GM23338 (cell line): ENCODE results near the gene AP1S1. TPM values are rescaled to one million over a fixed set of nuclear protein-coding genes. Genes with fewer than 3 reads are reported as not detected.

ENCODE experiments used
- ATAC-seq: fragments of 200-7000 bp; cut with Tn5 transposase; 3 replicates; pipeline ENCODE4 v1.9.1; 2020
- DNase-seq: peaks from one replicate; pipeline ENCODE4 v3.0.0-alpha.2; 2015; ENCODE audit warnings: low spot score
- H2AFZ ChIP-seq: fragments of 200-600 bp; sonication (generic); 2 replicates; pipeline ENCODE4 v1.8.0; 2016; ENCODE audit warnings: antibody characterized with exemption, mild to moderate bottlenecking, moderate library complexity
- H3F3A ChIP-seq: fragments of 200-600 bp; sonication (generic); replicated peaks from 2 replicates; pipeline ENCODE4 v1.8.0; 2017; ENCODE audit warnings: antibody characterized with exemption, mixed run types, low read depth
- H3K27ac ChIP-seq: fragments of 200-600 bp; sonication (generic); 2 replicates; pipeline ENCODE4 v1.6.1; 2016; ENCODE audit warnings: low read depth
- H3K27me3 ChIP-seq: fragments of 200-600 bp; sonication (generic); 2 replicates; pipeline ENCODE4 v1.8.0; 2016; ENCODE audit warnings: mild to moderate bottlenecking, mixed run types, moderate library complexity; ENCODE audit not compliant: insufficient read depth
- H3K36me3 ChIP-seq: fragments of 200-600 bp; sonication (generic); 2 replicates; pipeline ENCODE4 v1.8.0; 2016; ENCODE audit warnings: mild to moderate bottlenecking; ENCODE audit not compliant: insufficient read depth
- H3K4me1 ChIP-seq: fragments of 200-600 bp; sonication (generic); 2 replicates; pipeline ENCODE4 v1.8.0; 2016; ENCODE audit warnings: mild to moderate bottlenecking, moderate library complexity; ENCODE audit not compliant: insufficient read depth
- H3K4me2 ChIP-seq: fragments of 200-600 bp; sonication (generic); 2 replicates; pipeline ENCODE4 v1.7.1; 2017; ENCODE audit warnings: mixed run types
- H3K4me3 ChIP-seq: fragments of 200-600 bp; sonication (generic); 2 replicates; pipeline ENCODE4 v1.6.1; 2016; ENCODE audit warnings: mixed run types
- H3K79me2 ChIP-seq: fragments of 200-600 bp; sonication (generic); replicated peaks from 2 replicates; pipeline ENCODE4 v1.8.0; 2017; ENCODE audit warnings: mild to moderate bottlenecking; ENCODE audit not compliant: insufficient read depth
- H3K9me2 ChIP-seq: fragments of 200-600 bp; sonication (generic); 2 replicates; pipeline ENCODE4 v1.8.0; 2017; ENCODE audit not compliant: insufficient read depth
- H4K20me1 ChIP-seq: fragments of 200-600 bp; sonication (generic); replicated peaks from 2 replicates; pipeline ENCODE4 v1.8.0; 2017; ENCODE audit warnings: mild to moderate bottlenecking; ENCODE audit not compliant: insufficient read depth
- H3K27ac Mint-ChIP-seq: 2 replicates; pipeline ENCODE4 v1.8.0; 2020; ENCODE audit warnings: inconsistent platforms, mild to moderate bottlenecking, moderate library complexity, mixed read lengths
- H3K27me3 Mint-ChIP-seq: 3 replicates; pipeline ENCODE4 v1.8.0; 2022; ENCODE audit warnings: low read depth, mild to moderate bottlenecking, moderate library complexity, mixed read lengths, inconsistent platforms; ENCODE audit not compliant: insufficient read depth, poor library complexity
- H3K36me3 Mint-ChIP-seq: 3 replicates; pipeline ENCODE4 v1.8.0; 2021; ENCODE audit warnings: low read depth, mild to moderate bottlenecking, inconsistent platforms, moderate library complexity, mixed read lengths
- H3K4me1 Mint-ChIP-seq: 3 replicates; pipeline ENCODE4 v1.8.0; 2020; ENCODE audit warnings: mild to moderate bottlenecking, inconsistent platforms, mixed read lengths
- H3K4me3 Mint-ChIP-seq: 3 replicates; pipeline ENCODE4 v1.8.0; 2021; ENCODE audit warnings: moderate library complexity, mild to moderate bottlenecking, inconsistent platforms, mixed read lengths
- H3K9me3 Mint-ChIP-seq: 3 replicates; pipeline ENCODE4 v1.8.0; 2020; ENCODE audit warnings: moderate library complexity, mild to moderate bottlenecking, inconsistent platforms, mixed read lengths
- CREB1 ChIP-seq: fragments of 250-450 bp; sonication (Bioruptor Pico); IDR thresholded peaks from 2 replicates; pipeline ENCODE4 v1.5.0; 2020; ENCODE audit warnings: low read depth, mild to moderate bottlenecking, moderate library complexity
- EZH2 ChIP-seq: fragments of 200-600 bp; sonication (generic); IDR thresholded peaks from one replicate; pipeline ENCODE4 v1.8.0; 2017; ENCODE audit warnings: antibody characterized with exemption, mild to moderate bottlenecking, low read depth; ENCODE audit not compliant: unreplicated experiment
- EZH2phosphoT487 ChIP-seq: fragments of 200-600 bp; sonication (generic); IDR thresholded peaks from one replicate; pipeline ENCODE4 v1.8.1; 2018; ENCODE audit warnings: antibody characterized with exemption; ENCODE audit not compliant: unreplicated experiment
- JUNB ChIP-seq: IDR thresholded peaks from one replicate; pipeline ENCODE4 v1.6.1; 2016; ENCODE audit warnings: antibody characterized with exemption; ENCODE audit not compliant: unreplicated experiment
- NANOG ChIP-seq: IDR thresholded peaks from 2 replicates; pipeline ENCODE4 v1.6.1; 2016; ENCODE audit warnings: antibody characterized with exemption, borderline replicate concordance
- POLR2AphosphoS5 ChIP-seq: IDR thresholded peaks from 2 replicates; pipeline ENCODE4 v1.6.1; 2016; ENCODE audit warnings: antibody characterized with exemption, low read depth
- STAT1 ChIP-seq: IDR thresholded peaks from one replicate; pipeline ENCODE4 v1.6.1; 2016; ENCODE audit warnings: antibody characterized with exemption; ENCODE audit not compliant: unreplicated experiment
- ZNF114 ChIP-seq: fragments of 250-450 bp; sonication (Bioruptor Pico); IDR thresholded peaks from 2 replicates; pipeline ENCODE4 v1.5.0; 2020; ENCODE audit warnings: mild to moderate bottlenecking, moderate library complexity
- ZNF331 ChIP-seq: fragments of 250-450 bp; sonication (Bioruptor Pico); IDR thresholded peaks from 2 replicates; pipeline ENCODE4 v1.5.0; 2020; ENCODE audit warnings: low read depth, mild to moderate bottlenecking, moderate library complexity
- polyA plus RNA-seq: library from polyadenylated mRNA; unstranded; fragments of >200 nt; fragmentation: Nextera tagmentation; extraction: Ambion mirVana; gene quantifications from 2 replicates; pipeline ENCODE4 v1.2.1, GENCODE V29; 2016
- total RNA-seq: library from RNA; depleted of rRNA; stranded (reverse); fragments of >200 nt; shearing (Covaris generic); gene quantifications from 2 replicates; pipeline ENCODE4 v1.2.3, GENCODE V29; 2014
- TF ChIP-seq, protein P1 (sequence below), 2 experiments: fragments of 200-600 bp in 1 of 2; sonication (generic) in 1 of 2; conservative IDR thresholded peaks; 2 replicates each; pipeline versions ENCODE4 v1.5.1 to v1.6.1; 2016 to 2017; ENCODE audit warnings: antibody characterized with exemption in 2 of 2, low read depth in 2 of 2, mild to moderate bottlenecking in 2 of 2, moderate library complexity in 1 of 2

Gene AP1S1
- total and polyA plus RNA-seq, 2 experiments from 2014 or later = 11.5 to 60.6 TPM

DNA sequence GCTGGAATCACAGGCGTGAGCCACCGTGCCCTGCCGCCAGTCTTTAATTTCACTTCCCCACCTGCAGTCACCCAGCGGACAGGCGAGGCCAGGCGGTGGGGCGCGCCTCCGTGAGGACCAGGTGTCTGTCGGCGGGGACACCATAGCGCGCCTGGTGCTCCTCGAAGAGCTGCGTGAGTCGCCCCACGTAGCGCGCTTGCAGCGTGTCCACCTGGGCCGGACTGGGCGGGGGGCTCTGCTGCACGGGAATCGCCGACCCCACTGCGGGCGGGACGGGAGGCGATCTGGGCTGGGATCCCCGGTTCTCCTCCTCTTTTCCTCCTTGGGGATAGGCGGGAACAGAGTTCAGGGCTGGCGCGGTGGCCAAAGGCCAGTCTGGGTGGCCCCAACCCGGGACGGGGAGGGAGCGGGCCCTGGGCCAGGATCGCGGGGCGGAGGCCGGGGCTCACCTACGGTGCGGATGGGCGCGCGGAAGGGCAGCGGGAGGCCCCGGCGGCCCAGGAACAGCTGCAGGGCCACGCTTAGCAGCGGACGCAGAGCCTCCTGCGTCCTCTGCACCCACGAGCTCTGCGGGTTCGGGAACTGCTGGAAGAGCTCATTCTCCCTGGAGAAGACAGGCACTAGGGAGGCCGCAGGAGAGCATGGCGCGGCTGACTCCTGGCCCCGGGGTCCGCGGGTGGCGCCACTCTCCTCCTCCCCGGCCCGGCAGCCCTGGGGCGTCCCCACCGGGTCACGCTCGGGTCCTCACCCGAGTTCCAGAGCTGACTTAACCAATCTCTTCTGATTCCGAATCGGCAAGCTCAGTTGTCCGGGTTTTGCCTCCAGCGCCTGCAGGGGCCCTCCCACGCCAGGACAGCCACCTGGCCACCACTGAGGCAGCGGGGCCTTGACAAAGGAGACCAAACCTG lies 47.7 kb downstream of the AP1S1 start:
- no peaks in the 10 kb centered on the region for H4K20me1 ChIP-seq
- TF ChIP-seq, protein P1, sequence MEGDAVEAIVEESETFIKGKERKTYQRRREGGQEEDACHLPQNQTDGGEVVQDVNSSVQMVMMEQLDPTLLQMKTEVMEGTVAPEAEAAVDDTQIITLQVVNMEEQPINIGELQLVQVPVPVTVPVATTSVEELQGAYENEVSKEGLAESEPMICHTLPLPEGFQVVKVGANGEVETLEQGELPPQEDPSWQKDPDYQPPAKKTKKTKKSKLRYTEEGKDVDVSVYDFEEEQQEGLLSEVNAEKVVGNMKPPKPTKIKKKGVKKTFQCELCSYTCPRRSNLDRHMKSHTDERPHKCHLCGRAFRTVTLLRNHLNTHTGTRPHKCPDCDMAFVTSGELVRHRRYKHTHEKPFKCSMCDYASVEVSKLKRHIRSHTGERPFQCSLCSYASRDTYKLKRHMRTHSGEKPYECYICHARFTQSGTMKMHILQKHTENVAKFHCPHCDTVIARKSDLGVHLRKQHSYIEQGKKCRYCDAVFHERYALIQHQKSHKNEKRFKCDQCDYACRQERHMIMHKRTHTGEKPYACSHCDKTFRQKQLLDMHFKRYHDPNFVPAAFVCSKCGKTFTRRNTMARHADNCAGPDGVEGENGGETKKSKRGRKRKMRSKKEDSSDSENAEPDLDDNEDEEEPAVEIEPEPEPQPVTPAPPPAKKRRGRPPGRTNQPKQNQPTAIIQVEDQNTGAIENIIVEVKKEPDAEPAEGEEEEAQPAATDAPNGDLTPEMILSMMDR (conservative IDR thresholded peaks at IDR 0.05; ENCODE audit: low read depth in 2 of 2) = no peak
- TF ChIP-seq POLR2AphosphoS5 = 0 out of 2 replicates have a peak, but pooled peaks have one; percentile 31
- peaks cover 9% of the 10 kb centered on the region for H3F3A ChIP-seq
- Mint-ChIP-seq H3K4me1 (peaks cover 18% of the 10 kb centered on the region), H3K36me3 (peaks cover 2% of the 10 kb centered on the region; the same call in 1 of the 3 replicates), H3K9me3 (no peaks in the 10 kb centered on the region), H3K4me3 (peak overlapping the region; percentile 69), H3K27ac (no peak overlapping the region), H3K27me3 (peaks cover 20% of the 10 kb centered on the region)
- peak overlapping the region; percentile 68 for H3K4me3 ChIP-seq
- H2AFZ ChIP-seq = peak overlapping the region; percentile 93
- DNase-seq (peak; percentile 64), ATAC-seq (peak; percentile 72)
- H3K36me3 ChIP-seq = no peaks in the 10 kb centered on the region
- H3K79me2 ChIP-seq = no peaks in the 10 kb centered on the region
- peaks cover 25% of the 10 kb centered on the region for H3K27me3 ChIP-seq
- no peaks in the 10 kb centered on the region for H3K9me2 ChIP-seq
- H3K4me2 ChIP-seq = peak overlapping the region; percentile 86
- H3K4me1 ChIP-seq = peaks cover 16% of the 10 kb centered on the region
- no peak overlapping the region for H3K27ac ChIP-seq

GRCh38 chr7:101202603-101202918 lies 48.3 kb downstream of the AP1S1 start:
- peak overlapping the region; percentile 36; the same call in 1 of the 3 replicates for H3K4me3 Mint-ChIP-seq
- peaks cover 20% of the 10 kb centered on the region for H3K27me3 Mint-ChIP-seq
- peaks cover 2% of the 10 kb centered on the region; the same call in 1 of the 3 replicates for H3K36me3 Mint-ChIP-seq
- no peak for TF ChIP-seq ZNF114 (CRISPR knock-in tag)
- TF ChIP-seq, protein P1 (conservative IDR thresholded peaks at IDR 0.05; ENCODE audit: low read depth in 2 of 2) = no peak
- TF ChIP-seq POLR2AphosphoS5 = no peak
- TF ChIP-seq NANOG = no peak
- no peak for TF ChIP-seq ZNF331 (CRISPR knock-in tag)
- TF ChIP-seq CREB1 (CRISPR knock-in tag) = no peak
- TF ChIP-seq JUNB = no peak
- TF ChIP-seq STAT1 = no peak
- TF ChIP-seq EZH2phosphoT487 = no peak
- TF ChIP-seq EZH2 = no peak

More at GRCh38 chr7:101202603-101202918, 48.3 kb downstream of the AP1S1 start:
- Mint-ChIP-seq H3K9me3 (no peaks in the 10 kb centered on the region), H3K27ac (no peak overlapping the region), H3K4me1 (peaks cover 18% of the 10 kb centered on the region)
- peak overlapping the region; percentile 86 for H3K4me2 ChIP-seq
- H3K79me2 ChIP-seq = no peaks in the 10 kb centered on the region
- no peaks in the 10 kb centered on the region for H4K20me1 ChIP-seq
- H3K27ac ChIP-seq = no peak overlapping the region
- ATAC-seq (no peak), DNase-seq (no peak)
- H3K27me3 ChIP-seq = peaks cover 25% of the 10 kb centered on the region
- peaks cover 5% of the 10 kb centered on the region for H3F3A ChIP-seq
- H3K4me1 ChIP-seq = peaks cover 16% of the 10 kb centered on the region
- peak overlapping the region; percentile 68 for H3K4me3 ChIP-seq
- H3K36me3 ChIP-seq = no peaks in the 10 kb centered on the region
- peak overlapping the region; percentile 93 for H2AFZ ChIP-seq
- no peaks in the 10 kb centered on the region for H3K9me2 ChIP-seq
